Stomach smooth muscle (tissue), 2 donors: ENCODE measurements around the gene CDHR3.

Experiments
- H3K27ac ChIP-seq: one replicate; pipeline ENCODE4 v1.7.0; 2013; ENCODE audit warnings: mild to moderate bottlenecking, low read length, inconsistent platforms
- H3K27me3 ChIP-seq, 2 donors: one replicate each; pipeline ENCODE4 v1.7.0; 2013; ENCODE audit warnings: low read length in 2 of 2; ENCODE audit not compliant: insufficient read depth in 2 of 2, control insufficient read depth in 1 of 2
- H3K36me3 ChIP-seq, 2 donors: one replicate each; pipeline ENCODE4 v1.7.0; 2013; ENCODE audit warnings: low read length in 2 of 2; ENCODE audit not compliant: control insufficient read depth in 2 of 2, insufficient read depth in 2 of 2
- H3K4me1 ChIP-seq: one replicate; pipeline ENCODE4 v1.7.0; 2013; ENCODE audit warnings: low read length; ENCODE audit not compliant: control insufficient read depth, insufficient read depth
- H3K4me3 ChIP-seq, 2 donors: one replicate each; pipeline ENCODE4 v1.7.0; 2013; ENCODE audit warnings: low read length in 2 of 2
- H3K9ac ChIP-seq, 2 donors: one replicate each; pipeline ENCODE4 v1.7.0; 2013; ENCODE audit warnings: low read length in 2 of 2, mild to moderate bottlenecking in 1 of 2
- H3K9me3 ChIP-seq, 2 donors: one replicate each; pipeline ENCODE4 v1.7.0; 2013; ENCODE audit warnings: low read length in 2 of 2; ENCODE audit not compliant: control insufficient read depth in 2 of 2
- donor health status: healthy.
- donor health status: Pancreatic carcinoma.

CDHR3 gene

GRCh38 chr7:106068538-106068961 is 105.5 kb downstream of the CDHR3 start:
- Histone ChIP-seq H3K9ac (peak overlapping the region in 1 of 2 donors; percentile 0), H3K4me1 (peaks cover 70% of the 10 kb centered on the region), H3K9me3 (no peaks in the 10 kb centered on the region), H3K4me3 (no peak overlapping the region), H3K27me3 (no peaks in the 10 kb centered on the region), H3K36me3 (no peaks in the 10 kb centered on the region), H3K27ac (peak overlapping the region; percentile 92)

GRCh38 chr7:106068986-106069385 is 105.9 kb downstream of the CDHR3 start:
- no peaks in the 10 kb centered on the region for H3K9me3 ChIP-seq
- peaks cover 65% of the 10 kb centered on the region for H3K4me1 ChIP-seq
- H3K9ac ChIP-seq = peak overlapping the region in 1 of 2 donors; percentile 17
- H3K27me3 ChIP-seq = no peaks in the 10 kb centered on the region
- no peaks in the 10 kb centered on the region for H3K36me3 ChIP-seq
- H3K27ac ChIP-seq = peak overlapping the region; percentile 92
- no peak overlapping the region for H3K4me3 ChIP-seq

- H3K27ac ChIP-seq = peak overlapping the region; percentile 92
- H3K27me3 ChIP-seq = no peaks in the 10 kb centered on the region
- H3K4me3 ChIP-seq = no peak overlapping the region
- H3K4me1 ChIP-seq = peaks cover 59% of the 10 kb centered on the region
- no peaks in the 10 kb centered on the region for H3K36me3 ChIP-seq
- no peaks in the 10 kb centered on the region for H3K9me3 ChIP-seq
- H3K9ac ChIP-seq = no peak overlapping the region
Observed at GRCh38 chr7:106069471-106070200, 106.6 kb downstream of the CDHR3 start.

GRCh38 chr7:106070201-106070551 is 107.1 kb downstream of the CDHR3 start:
- Histone ChIP-seq H3K9me3 (no peaks in the 10 kb centered on the region), H3K27ac (peak overlapping the region; percentile 92), H3K4me1 (peaks cover 55% of the 10 kb centered on the region), H3K9ac (no peak overlapping the region), H3K36me3 (no peaks in the 10 kb centered on the region), H3K4me3 (no peak overlapping the region), H3K27me3 (no peaks in the 10 kb centered on the region)

GRCh38 chr7:106070567-106071254 is 107.6 kb downstream of the CDHR3 start:
- no peak overlapping the region for H3K9ac ChIP-seq
- H3K4me3 ChIP-seq = no peak overlapping the region
- H3K9me3 ChIP-seq = no peaks in the 10 kb centered on the region
- peaks cover 50% of the 10 kb centered on the region for H3K4me1 ChIP-seq
- H3K36me3 ChIP-seq = no peaks in the 10 kb centered on the region
- H3K27ac ChIP-seq = peak overlapping the region; percentile 92
- H3K27me3 ChIP-seq = no peaks in the 10 kb centered on the region

- Histone ChIP-seq H3K27ac (peak overlapping the region; percentile 41), H3K9me3 (no peaks in the 10 kb centered on the region), H3K27me3 (no peaks in the 10 kb centered on the region), H3K4me1 (peaks cover 45% of the 10 kb centered on the region), H3K36me3 (no peaks in the 10 kb centered on the region), H3K9ac (no peak overlapping the region), H3K4me3 (no peak overlapping the region)
Observed at GRCh38 chr7:106071356-106071998, 108.4 kb downstream of the CDHR3 start.

- Histone ChIP-seq H3K9me3 (no peaks in the 10 kb centered on the region), H3K36me3 (no peaks in the 10 kb centered on the region), H3K4me1 (peaks cover 43% of the 10 kb centered on the region), H3K27ac (peak overlapping the region; percentile 41), H3K4me3 (no peak overlapping the region), H3K9ac (no peak overlapping the region), H3K27me3 (no peaks in the 10 kb centered on the region)
Observed at GRCh38 chr7:106071999-106072714, 109.1 kb downstream of the CDHR3 start.

GRCh38 chr7:106072715-106073091 is 109.6 kb downstream of the CDHR3 start:
- H3K4me1 ChIP-seq = peaks cover 40% of the 10 kb centered on the region
- no peaks in the 10 kb centered on the region for H3K36me3 ChIP-seq
- H3K27ac ChIP-seq = no peak overlapping the region
- H3K27me3 ChIP-seq = no peaks in the 10 kb centered on the region
- no peak overlapping the region for H3K4me3 ChIP-seq
- H3K9me3 ChIP-seq = no peaks in the 10 kb centered on the region
- no peak overlapping the region for H3K9ac ChIP-seq

GRCh38 chr7:106073701-106074100 is 110.6 kb downstream of the CDHR3 start:
- Histone ChIP-seq H3K9ac (no peak overlapping the region), H3K4me3 (no peak overlapping the region), H3K27ac (no peak overlapping the region), H3K9me3 (no peaks in the 10 kb centered on the region), H3K27me3 (no peaks in the 10 kb centered on the region), H3K36me3 (no peaks in the 10 kb centered on the region), H3K4me1 (peaks cover 33% of the 10 kb centered on the region)

- no peaks in the 10 kb centered on the region for H3K27me3 ChIP-seq
- H3K36me3 ChIP-seq = no peaks in the 10 kb centered on the region
- peaks cover 28% of the 10 kb centered on the region for H3K4me1 ChIP-seq
- no peaks in the 10 kb centered on the region for H3K9me3 ChIP-seq
- no peak overlapping the region for H3K9ac ChIP-seq
- H3K27ac ChIP-seq = no peak overlapping the region
- no peak overlapping the region for H3K4me3 ChIP-seq
Observed at GRCh38 chr7:106074257-106074656, 111.2 kb downstream of the CDHR3 start.
